ENCODE results near the gene TNS3.
A peak's percentile ranks its signal among the peaks of the same experiment; 100 is the strongest.
"Not testable (repeated sequence)": the region's sequence is repeated elsewhere in the genome, so short reads cannot be mapped to it uniquely, and the experiment has no call there.

The TNS3 gene

GRCh38 chr7:47482013-47482875 is 99.7 kb downstream of the TNS3 start:
- DNase-seq: peak; percentile 84

GRCh38 chr7:47481541-47482012 is 100.3 kb downstream of the TNS3 start:
- DNase-seq: no peak

- peak; percentile 0 for DNase-seq
These were observed 101.1 kb downstream of the TNS3 start for GRCh38 chr7:47480576-47481538.

GRCh38 chr7:47479821-47480575 is 101.9 kb downstream of the TNS3 start:
- DNase-seq: no peak

GRCh38 chr7:47478926-47479711 is 102.8 kb downstream of the TNS3 start:
- DNase-seq: no peak

- DNase-seq: no peak
These were observed 103.9 kb downstream of the TNS3 start for GRCh38 chr7:47478017-47478344.

- no peak for DNase-seq
These were observed 104.5 kb downstream of the TNS3 start for GRCh38 chr7:47477191-47478016.

- no peak for DNase-seq
These were observed 106.1 kb downstream of the TNS3 start for GRCh38 chr7:47475880-47476227.

- peak; percentile 83 for DNase-seq
These were observed 106.7 kb downstream of the TNS3 start for GRCh38 chr7:47474937-47475879.

GRCh38 chr7:47474211-47474936 is 107.5 kb downstream of the TNS3 start:
- no peak for DNase-seq

GRCh38 chr7:47473499-47474210 is 108.3 kb downstream of the TNS3 start:
- DNase-seq: no peak

- no peak for DNase-seq
These were observed 109.3 kb downstream of the TNS3 start for GRCh38 chr7:47472444-47473157.

- no peak for DNase-seq
These were observed 110.1 kb downstream of the TNS3 start for GRCh38 chr7:47471831-47472230.

- DNase-seq: no peak
These were observed 110.6 kb downstream of the TNS3 start for GRCh38 chr7:47471358-47471703.

GRCh38 chr7:47470567-47471357 is 111.1 kb downstream of the TNS3 start:
- no peak for DNase-seq

GRCh38 chr7:47469846-47470245 is 112.1 kb downstream of the TNS3 start:
- DNase-seq: not testable (repeated sequence)

GRCh38 chr7:47466832-47467231 is 115.1 kb downstream of the TNS3 start:
- no peak for DNase-seq

All from OCI-M1 (cell line).